Measurements from ENCODE around the gene MYO16.
"Not testable (repeated sequence)": the region's sequence is repeated elsewhere in the genome, so short reads cannot be mapped to it uniquely, and the experiment has no call there.

Gene MYO16

DNA sequence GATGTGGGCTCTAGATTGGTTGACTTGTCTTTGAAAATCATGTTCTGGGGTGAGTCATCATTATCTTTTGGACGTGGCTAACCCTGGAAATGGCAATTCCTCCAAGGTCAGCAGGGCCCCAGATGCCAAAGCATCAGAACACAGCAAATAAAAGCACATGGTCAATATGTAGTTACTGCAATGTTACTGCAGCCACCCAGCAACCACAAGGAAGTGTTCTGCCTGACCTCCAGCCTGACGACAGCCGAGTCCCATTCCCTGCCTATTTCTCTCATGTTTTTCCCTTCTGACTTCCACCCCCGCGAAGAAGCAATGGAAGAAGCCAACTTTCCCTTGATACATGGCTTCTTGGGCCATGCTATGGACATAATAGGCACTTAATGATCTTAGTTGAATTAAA, 579.1 kb downstream of the MYO16 start:
- DNase-seq = no peak

DNA sequence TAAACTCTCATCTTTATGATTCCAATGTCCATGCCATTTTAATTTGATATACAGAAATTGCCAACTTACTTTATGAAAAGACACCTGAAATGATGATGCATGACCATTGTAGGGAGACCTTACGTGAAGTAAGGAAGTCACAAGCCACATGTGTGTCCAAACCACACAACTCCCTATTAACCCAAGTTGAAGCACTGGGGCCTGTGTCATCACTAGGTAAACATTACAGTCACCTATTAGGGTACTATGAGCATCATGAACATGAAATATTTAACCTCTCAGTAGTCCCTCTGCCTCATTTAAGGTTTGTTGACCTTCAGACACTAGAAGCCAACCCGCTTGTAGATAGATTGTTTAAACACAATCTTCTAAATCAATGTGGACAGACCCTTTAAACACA, 580.1 kb downstream of the MYO16 start:
- no peak for DNase-seq

GRCh38 chr13:109211616-109212015, 582.2 kb downstream of the MYO16 start:
- no peak for DNase-seq

DNA sequence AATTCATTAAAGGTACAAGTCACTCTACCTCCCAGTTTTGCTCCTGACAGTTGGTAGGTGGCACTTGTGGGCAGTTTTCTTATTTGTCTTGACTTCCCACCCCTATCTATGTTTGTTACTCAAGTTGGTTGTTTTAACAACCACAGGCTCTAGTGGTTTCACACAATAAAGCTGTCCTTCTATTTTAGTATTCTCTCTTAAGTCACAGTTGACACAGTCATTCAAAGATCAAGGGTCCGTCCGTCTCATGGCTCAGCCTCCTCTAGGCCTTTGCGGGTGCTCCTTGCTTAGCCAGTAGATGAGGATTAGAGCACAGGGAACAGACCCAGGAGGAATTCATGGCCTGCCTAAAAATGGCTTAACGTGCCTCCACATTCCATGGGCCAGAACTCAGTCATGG, 583.2 kb downstream of the MYO16 start:
- DNase-seq = no peak

GRCh38 chr13:109213714-109214113, 584.3 kb downstream of the MYO16 start:
- DNase-seq = no peak

- no peak for DNase-seq
Observed at GRCh38 chr13:109214393-109214792, 585.0 kb downstream of the MYO16 start.

DNA sequence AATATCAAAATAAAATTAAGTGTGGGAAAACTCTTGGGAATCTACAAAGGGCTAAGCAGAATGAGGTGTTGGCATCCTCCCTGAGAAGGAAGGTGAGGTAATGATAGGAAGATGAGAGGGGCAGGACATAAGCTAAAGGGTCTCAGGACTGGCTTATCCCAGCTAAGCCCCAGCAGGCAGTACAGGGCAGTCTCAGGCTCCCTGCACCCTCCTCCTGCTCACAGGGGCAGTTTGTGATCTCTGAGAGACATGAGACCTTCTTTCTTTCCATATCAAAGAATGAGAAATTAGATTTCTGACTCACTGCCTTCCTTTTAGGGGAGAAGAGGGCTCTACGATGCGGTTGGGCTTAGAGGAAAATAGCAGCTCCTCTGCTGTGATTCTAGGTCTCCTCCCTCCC, 586.0 kb downstream of the MYO16 start:
- no peak for DNase-seq

- DNase-seq = not testable (repeated sequence)
Observed at GRCh38 chr13:109217510-109217909, 588.1 kb downstream of the MYO16 start.

DNA sequence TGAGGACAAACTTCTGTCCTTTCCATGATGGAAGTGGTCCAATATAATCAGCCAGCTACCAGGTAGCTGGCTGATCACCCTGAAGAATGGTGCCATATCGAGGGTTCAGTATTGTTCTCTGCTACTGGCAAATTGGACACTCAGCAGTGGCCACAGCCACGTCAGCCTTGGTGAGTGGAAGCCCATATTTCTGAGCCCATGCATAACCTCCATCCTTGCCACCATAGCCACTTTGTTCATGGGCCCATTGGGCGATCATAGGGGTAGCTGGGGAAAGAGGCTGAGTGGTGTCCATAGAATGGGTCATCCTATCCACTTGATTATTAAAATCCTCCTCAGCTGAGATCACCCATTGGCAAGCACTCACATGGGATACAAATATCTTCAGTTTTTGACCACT, 591.2 kb downstream of the MYO16 start:
- no peak for DNase-seq

GRCh38 chr13:109224033-109224432, 594.6 kb downstream of the MYO16 start:
- DNase-seq = no peak

GRCh38 chr13:109226631-109227030, 597.2 kb downstream of the MYO16 start:
- DNase-seq = no peak

DNA sequence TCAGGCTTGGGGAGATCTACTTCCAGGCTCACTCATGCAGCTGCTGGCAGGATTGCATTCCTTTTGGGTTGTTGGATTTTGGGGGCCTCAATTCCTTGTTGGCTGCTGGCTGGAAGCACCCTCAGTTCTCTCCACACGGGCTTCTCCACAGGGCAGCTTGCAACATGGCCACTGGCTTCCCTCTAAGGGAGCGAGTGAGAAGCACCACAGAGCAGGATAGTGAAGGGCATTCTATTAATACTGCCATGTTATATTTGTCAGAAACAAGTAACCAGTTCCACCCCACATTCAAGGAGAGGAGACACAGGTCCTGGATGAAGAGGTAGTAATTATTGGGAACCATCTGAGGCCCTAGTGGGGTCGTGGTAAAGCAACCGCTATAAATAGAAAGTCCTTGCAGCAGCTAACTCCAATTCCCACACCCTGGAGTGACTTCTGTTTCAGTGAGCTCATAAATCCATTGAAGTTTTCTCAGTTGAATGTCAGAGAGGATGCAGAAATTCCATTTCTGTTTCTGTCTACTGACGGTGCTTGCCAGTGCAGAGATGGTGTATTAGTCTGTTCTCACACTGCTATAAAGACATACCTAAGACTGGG, 598.0 kb downstream of the MYO16 start:
- no peak for DNase-seq

DNA sequence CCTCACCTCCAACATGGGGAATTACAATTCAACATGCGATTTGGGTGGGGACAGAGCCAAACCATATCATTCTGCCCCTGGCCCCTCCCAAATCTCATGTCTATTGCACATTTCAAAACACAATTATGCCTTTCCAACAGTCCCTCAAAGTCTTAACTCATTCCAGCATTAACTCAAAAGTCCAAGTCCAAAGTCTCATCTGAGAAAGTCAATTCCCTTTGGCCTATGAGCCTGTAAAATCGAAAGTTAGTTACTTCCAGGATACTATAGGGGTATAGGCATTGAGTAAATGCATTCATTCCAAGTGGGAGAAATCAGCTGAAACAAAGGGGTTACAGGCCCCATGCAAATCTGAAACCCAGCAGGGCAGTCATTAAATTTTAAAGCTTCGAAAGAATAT, 598.8 kb downstream of the MYO16 start:
- DNase-seq = no peak

DNA sequence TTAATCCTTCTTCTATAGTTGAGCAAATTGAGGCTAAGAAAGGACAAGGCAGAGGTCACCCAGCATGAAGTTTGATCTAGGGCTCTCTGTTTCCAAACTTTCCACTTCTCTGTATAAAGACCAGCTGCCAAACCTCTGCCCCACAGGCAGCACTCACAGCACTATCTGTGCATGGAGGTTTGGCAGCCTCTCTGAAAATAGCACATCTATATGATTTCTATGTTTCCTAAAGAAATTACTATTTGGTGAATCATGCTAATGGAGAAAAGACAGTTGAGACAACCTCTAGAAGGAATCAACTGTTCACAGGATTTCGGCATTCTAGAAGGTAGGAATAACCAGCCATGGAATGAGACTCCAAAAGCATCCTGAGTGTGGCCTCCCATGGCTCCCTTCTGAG, 602.5 kb downstream of the MYO16 start:
- no peak for DNase-seq

DNA sequence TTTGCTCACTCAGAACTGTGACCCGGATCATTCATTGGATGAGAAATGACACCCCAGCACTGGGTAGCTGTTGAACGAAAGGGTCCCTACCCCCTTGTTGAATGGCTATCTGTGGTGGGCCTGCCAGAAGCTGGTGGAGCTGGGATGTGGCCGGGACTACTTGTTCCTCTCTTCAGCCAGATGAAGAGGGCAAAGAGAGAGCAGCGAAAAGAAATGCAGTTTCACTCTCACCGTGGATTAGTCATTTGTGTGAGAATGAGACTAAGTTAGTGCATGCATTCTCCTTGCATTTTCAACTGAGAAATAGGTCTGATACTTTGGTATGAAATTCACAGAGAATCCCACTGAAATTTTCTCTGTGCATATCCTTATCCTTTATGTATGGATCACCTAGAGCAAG, 603.9 kb downstream of the MYO16 start:
- no peak for DNase-seq

DNA sequence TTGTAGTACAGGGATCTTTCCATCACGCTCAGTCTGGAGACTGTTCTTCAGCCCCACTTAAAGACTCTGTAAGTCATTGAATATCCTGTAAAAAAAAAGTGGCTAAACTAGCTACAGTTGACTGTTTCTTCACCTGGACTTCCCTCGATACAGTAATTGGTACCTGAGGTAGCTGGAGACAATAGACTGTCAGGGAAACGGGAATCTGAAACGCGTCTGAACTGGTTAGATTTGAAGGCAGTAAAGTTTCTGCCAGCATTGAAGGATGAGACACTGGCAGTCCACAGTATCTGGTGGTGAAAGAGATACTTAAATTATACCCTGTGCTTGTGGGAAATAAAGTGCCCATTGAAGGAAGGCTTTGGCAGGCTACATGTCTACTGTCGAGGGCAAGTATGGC, 606.5 kb downstream of the MYO16 start:
- no peak for DNase-seq

GRCh38 chr13:109241160-109241559, 611.7 kb downstream of the MYO16 start:
- DNase-seq = no peak

DNA sequence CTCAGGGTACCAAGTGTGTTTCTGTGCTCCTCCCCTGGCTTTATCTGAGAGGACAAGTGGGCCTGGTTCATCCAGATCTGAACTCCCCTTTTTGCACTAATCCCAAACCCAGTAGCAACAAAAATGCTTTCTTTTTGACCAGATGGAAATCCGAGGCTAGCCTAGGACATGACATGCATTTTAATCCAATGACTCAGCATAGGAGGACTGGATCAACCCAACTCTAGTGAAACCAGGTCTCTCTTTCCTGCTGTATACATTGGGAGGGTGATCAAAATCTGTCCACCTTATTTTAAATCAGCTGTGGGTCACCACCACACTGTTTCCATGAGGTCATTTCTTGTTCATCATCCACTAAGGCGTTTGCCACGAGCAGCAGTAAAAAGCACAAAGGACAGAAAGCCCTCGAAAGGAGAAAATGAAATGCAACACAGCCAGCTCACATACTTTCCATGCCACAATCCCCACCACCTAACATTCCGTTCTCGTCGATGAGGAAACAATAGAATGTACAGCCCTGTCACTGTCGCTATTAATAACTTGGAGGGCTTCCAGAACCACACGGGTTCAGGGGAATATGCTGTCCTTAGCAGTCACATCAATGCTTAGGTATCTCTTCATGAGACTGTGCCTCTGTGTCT, 614.0 kb downstream of the MYO16 start:
- DNase-seq = no peak

DNA sequence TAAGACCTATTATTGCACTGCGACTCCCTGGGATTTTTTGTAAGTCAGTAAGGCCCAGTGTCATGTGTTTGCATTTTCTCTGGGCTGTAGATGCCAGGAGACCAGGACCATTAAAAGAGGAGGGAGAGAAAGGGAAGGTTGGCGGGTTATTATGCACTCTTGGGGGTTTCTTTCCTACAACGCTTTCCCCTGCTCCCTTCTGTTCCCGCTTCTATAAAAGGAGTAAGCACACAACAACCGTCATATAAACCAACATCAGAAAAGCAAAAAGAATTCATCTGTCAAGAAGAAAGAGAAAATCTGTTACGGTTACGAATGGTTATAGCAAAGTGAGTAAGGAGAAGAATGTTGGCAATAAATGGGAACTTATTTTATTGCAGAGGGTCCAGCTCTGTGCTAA, 615.2 kb downstream of the MYO16 start:
- no peak for DNase-seq

- DNase-seq = no peak
Observed at GRCh38 chr13:109246001-109246400, 616.6 kb downstream of the MYO16 start.

DNA sequence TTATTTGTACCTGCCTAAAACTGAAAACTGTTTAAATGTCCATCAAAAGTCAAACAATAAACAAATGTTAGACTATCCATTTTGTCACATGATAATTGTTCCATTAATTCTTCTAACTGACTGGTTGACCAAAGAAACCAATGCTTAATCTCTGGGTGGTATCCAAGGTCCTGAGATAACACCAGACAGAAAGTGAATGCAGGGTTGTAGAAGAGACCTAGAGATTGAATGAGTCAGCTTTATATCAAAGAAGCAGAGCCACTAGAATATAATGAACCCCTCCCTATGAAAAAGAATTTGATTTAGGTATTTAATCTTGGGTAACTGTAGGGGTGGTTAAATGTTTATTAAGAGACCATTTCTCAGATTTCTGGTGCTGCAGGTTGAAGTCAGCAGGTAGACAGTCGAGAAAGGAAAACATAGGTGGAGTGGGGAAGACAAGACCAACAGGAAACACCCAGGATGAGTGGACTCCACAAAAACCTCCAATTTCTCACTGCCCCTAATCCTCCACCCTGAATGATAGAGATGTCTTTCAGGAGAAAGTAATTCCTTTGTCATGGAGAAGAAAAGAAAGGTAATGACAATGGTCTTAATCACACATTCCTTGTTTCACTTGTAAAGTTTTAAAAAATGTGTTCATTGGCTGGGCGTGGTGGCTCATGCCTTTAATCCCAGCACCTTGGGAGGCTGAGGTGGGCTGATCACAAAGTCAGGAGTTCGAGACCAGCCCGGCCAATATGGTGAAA, 620.5 kb downstream of the MYO16 start:
- DNase-seq = no peak

GRCh38 chr13:109251956-109252355, 622.5 kb downstream of the MYO16 start:
- DNase-seq = no peak

GRCh38 chr13:109253316-109253715, 623.9 kb downstream of the MYO16 start:
- DNase-seq = no peak

DNA sequence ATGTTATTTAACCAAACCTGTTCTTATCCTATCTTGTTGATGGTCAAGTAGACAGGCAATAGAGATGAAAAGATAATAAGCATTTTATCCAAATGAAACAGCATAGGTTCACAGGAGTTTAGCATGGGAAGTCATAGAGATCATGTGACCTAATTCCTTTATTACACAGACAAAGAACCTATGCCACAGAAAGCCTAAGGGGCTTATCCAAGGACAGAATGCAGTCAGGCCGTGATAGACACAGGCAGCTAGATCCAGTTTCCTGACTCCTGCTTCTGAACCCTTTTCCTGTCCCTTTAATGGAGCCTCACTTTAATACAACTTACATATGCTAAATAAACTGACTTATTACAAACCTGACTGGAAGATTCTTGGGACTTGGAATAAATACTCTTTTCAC, 624.9 kb downstream of the MYO16 start:
- DNase-seq = no peak
